GM18499 (cell line): ENCODE measurements around the gene HLA-DRB1.
"Not testable (repeated sequence)": the region's sequence is repeated elsewhere in the genome, so short reads cannot be mapped to it uniquely, and the experiment has no call there.

Source experiments
- ATAC-seq: cut with Tn5 transposase; IDR thresholded peaks from one replicate; pipeline ENCODE4 v1.9.1; 2021; ENCODE audit warnings: moderate number of reproducible peaks; ENCODE audit not compliant: insufficient read depth, unreplicated experiment

Gene HLA-DRB1

DNA sequence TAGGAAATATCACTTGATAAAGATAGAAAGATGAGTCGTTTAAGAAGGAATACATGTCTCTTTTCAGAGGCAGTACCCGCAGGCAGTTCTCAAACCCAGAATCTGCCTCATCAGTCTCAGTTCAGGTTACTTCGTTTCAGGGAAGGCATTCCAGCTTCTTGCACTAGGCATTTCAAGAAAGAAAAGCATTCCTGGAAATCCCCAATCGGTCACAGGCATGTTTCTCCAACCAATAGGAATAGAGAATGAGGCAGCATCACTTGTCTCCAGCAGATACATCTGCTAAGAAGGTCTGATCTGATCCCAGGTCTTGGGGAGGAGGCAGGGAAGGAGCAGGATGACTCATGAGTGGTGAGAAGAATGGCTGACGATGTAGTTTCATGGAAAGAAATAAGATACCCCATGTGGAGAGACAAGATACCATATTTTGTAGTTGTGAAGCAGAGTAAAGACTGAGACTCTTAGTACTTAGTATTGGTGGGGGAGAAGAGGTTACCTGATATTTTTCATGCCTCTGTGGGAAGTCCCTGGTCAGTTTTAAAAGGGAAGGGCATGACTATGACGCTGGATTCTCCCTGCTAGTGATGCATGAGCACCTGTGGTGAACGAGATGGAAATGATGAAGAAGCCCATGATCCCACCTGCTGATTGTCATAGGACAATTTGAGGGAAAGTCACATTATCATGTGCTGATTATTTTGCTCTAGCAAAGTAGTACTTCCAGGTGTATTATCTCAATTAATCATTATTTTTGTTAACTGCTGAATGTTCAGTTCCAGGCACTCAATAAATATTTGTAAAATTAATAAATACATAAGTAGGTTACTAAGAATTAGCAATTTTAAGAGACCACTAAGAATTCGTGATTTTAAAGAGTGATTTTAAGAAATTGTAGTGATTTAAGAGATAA, 20.3 kb upstream of the HLA-DRB1 start:
- peak; percentile 66 for ATAC-seq

GRCh38 chr6:32609391-32609730, 19.7 kb upstream of the HLA-DRB1 start:
- ATAC-seq, result no peak

DNA sequence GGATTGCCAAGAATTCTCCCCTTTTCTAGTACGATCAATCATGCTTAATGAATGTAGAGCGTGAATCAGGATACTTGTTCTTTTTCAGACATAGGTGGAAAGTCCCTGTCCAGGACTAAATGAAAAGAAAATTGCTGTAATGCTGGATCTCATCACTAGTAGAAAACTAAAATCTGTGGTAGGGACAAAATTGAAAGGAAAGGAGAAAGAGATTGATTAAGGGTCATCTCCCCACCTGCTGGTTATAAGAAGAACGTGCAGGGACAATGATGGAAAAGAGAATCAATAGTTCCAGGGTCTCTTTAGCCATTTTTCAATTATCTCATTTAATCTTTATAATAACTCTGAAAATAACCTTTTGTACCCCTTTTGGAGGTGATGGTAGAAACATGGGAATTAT, 18.7 kb upstream of the HLA-DRB1 start:
- ATAC-seq, result no peak

GRCh38 chr6:32607988-32608298, 18.3 kb upstream of the HLA-DRB1 start:
- no peak for ATAC-seq

- no peak for ATAC-seq
These were observed 17.8 kb upstream of the HLA-DRB1 start for GRCh38 chr6:32607263-32607987.

- no peak for ATAC-seq
These were observed 14.8 kb upstream of the HLA-DRB1 start for GRCh38 chr6:32604434-32604877.

DNA sequence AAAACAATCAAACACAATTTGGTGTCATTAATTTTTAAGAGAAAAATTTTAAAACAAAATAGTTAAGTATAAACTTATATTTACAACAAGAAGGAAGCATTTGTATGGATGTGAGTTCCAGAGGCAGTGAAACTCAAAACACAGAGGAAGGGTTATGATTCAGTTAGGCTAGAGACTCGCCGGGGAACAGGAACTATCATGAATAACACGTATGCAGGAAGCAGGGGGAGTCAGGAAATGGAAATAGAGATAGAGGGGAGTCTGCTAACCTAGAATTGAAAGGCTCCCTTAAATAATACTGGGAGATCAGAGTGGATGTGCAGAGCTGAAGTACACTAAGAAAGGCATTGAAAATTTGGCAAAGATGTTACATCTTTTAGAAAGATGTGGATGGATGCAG, 14.2 kb upstream of the HLA-DRB1 start:
- ATAC-seq, result no peak

GRCh38 chr6:32603222-32603621, 13.6 kb upstream of the HLA-DRB1 start:
- ATAC-seq, result no peak

DNA sequence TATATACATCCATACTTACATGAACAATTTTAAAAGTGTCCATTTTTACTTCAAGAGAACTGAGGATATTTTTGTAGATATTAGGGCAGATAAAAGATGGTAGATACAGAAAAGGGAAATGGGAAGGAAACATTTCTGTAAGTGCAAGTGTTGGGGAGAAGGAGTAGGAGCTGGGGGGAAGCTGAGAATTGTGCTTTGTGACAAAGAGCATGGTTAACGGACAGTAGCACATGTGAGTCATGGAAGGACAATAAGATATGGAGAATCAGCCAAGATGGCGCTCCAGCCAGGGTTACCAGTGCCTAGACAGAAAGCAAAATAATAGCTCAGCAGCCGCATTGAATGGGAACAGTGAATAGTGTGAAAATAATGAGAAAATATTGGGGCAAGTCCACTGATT, 12.7 kb upstream of the HLA-DRB1 start:
- ATAC-seq, result no peak

GRCh38 chr6:32597024-32597423, 7.4 kb upstream of the HLA-DRB1 start:
- no peak for ATAC-seq

DNA sequence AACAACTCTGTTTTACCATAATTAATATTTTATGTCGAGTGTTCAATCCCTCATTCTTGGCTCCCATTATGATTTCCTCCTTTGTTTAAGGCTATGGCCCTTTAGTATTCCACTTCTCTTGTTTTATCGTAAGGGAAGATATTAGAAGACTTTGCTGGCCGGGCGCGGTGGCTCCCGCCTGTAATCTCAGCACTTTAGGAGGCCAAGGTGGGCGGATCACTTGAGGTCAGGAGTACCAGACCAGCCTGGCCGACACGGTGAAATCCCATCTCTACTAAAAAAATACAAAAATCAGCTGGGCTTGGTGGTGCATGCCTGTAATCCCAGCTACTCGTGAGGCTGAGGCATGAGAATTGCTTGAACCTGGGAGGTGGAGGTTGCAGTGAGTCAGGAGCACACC, 1.1 kb upstream of the HLA-DRB1 start:
- ATAC-seq, result not testable (repeated sequence)

DNA sequence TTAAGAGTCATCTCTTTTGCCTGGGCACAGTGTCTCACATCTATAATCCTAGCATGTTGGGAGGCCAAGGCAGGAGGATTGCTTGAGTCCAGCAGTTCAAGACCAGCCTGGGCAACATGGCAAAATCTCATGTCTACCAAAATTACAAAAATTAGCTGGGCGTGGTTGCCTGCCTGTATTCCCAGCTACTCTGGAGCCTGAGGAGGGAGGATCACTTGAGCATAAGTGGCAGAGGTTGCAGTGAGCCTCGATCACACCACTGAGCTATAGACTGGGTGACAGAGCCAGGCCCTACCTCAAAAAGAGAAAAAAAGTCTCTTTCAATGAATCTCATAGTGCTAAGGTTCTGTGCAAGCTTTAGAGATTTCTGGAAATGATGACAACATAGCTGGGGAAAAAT, 1.5 kb downstream of the HLA-DRB1 start:
- ATAC-seq, result no peak

- no peak for ATAC-seq
These were observed 6.1 kb downstream of the HLA-DRB1 start for GRCh38 chr6:32583527-32583898.

DNA sequence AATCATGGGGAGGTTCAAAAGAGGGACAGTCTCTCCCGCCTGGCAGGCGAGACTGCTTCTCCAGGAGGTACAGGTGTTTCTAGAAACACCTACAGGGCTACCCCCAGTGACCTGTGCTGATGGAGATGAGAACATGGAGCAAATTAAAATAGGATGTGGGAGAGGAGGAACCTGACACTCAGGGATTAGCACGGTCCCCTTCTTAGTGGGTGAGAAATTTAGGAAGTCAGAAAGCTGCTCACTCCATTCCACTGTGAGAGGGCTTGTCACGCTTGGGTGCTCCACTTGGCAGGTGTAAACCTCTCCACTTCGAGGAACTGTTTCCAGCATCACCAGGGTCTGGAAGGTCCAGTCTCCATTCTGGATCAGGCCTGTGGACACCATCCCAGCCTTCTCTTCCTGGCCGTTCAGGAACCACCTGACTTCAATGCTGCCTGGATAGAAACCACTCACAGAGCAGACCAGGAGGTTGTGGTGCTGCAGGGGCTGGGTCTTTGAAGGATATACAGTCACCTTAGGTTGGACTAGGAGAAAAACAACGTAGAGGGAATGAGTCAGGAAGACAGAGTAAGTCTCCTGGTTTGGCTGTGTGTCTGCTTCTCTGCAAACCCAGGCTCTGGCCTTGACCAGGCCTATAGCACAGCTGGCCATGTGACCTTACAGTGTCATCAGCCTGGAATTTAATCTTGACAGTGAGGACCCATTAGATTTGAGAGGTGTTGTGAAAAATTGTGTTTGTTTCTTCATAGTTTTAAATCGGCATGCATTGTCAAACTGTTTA, 8.1 kb downstream of the HLA-DRB1 start:
- no peak for ATAC-seq

- no peak for ATAC-seq
These were observed 9.1 kb downstream of the HLA-DRB1 start for GRCh38 chr6:32580593-32580992.

- ATAC-seq, result no peak
These were observed 10.7 kb downstream of the HLA-DRB1 start for GRCh38 chr6:32578962-32579361.

- ATAC-seq, result not testable (repeated sequence)
These were observed 12.2 kb downstream of the HLA-DRB1 start for GRCh38 chr6:32577493-32577892.

GRCh38 chr6:32576250-32576649, 13.4 kb downstream of the HLA-DRB1 start:
- ATAC-seq, result no peak

DNA sequence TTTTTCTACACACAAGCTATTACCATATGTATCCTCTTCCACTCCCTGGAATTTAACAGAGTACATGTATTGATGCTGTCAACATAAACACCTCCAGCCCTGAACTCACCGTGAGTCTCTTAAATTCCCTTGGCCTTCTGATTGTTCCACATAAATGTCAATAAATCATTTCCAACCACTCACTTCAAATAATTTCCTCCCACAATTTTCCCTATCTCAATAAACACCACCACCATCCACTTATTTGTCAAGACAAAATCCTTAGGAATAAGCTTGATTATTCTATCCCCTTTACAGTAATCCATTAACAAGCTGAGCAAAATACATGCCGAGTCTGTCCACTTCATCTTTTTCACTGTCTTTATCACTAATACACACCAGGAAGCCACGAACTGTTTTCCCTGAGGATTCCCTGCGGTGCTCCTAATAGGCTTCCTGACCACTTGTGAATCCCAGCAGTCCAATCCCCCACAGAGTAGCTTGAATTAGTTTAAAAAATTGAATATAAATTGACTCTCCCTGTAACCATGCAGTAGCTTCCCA, 19.2 kb downstream of the HLA-DRB1 start:
- no peak for ATAC-seq

DNA sequence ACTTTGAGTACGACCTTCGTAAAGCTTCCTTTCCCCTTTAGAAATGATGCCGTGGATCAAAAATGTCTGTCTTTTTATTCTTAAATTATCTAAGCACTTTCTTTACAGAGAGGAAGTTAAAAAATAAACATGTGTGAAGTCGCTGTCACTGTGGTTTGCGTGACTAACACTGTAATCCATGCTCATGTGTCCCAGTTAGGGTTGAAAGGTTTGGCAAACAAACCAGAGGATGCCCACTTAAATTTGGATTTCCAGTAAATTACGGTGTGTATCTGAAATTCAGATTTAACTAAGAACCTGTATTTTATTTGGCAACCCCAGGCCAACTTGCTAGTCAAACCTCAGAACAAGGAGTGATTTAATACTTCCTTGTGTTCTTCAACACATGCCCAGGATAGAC, 21.1 kb downstream of the HLA-DRB1 start:
- ATAC-seq, result no peak

- ATAC-seq, result no peak
These were observed 22.7 kb downstream of the HLA-DRB1 start for GRCh38 chr6:32566957-32567356.
